NB4 (cell line): ENCODE measurements around the gene ZCCHC24.

Source experiments
- CTCF ChIP-seq: IDR thresholded peaks from one replicate; pipeline ENCODE4 v1.5.1; 2012; ENCODE audit warnings: low read depth, low read length
- MYC ChIP-seq: IDR thresholded peaks from 2 replicates; pipeline ENCODE4 v1.6.1; 2011; ENCODE audit warnings: low read depth, low read length
- POLR2A ChIP-seq: IDR thresholded peaks from 2 replicates; pipeline ENCODE4 v1.6.1; 2011; ENCODE audit warnings: mild to moderate bottlenecking; ENCODE audit not compliant: insufficient read length; ENCODE audit errors: extremely low read depth
- TF ChIP-seq, protein P1 (sequence below): IDR thresholded peaks from 2 replicates; pipeline ENCODE4 v1.6.1; 2011; ENCODE audit warnings: low read depth, low read length

DNA sequence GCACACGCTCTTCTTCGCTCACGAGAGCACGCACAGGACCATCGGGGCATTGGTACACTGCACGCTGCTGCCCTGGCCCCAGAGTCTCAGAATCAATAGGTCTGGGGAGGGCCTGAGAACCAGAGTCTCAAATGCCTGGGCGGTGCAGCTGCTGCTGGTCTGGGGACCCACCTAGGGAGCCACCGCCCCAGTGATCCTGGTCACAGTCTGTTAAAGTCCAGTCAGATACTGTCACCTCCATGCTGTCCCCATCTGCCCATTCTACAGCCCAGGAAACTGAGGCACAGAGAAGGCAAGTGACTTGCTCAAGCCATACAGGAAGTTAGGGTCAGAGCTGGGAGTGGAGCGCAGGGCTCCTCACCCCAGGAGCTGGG lies 38.0 kb downstream of the ZCCHC24 start:
- TF ChIP-seq POLR2A (no peak), CTCF (no peak), MYC (no peak)
- TF ChIP-seq, protein P1, sequence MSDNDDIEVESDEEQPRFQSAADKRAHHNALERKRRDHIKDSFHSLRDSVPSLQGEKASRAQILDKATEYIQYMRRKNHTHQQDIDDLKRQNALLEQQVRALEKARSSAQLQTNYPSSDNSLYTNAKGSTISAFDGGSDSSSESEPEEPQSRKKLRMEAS = no peak
